ENCODE measurements around the gene LYL1. TPM values are rescaled to one million over a fixed set of nuclear protein-coding genes. Genes with fewer than 3 reads are reported as not detected.

The LYL1 gene
- total and polyA plus RNA-seq, 9 of the 15 experiments (the other 6 are each of a cell fraction or from before 2014, with no cell fraction given): 1.3 to 266 (median 34.0) TPM

DNA sequence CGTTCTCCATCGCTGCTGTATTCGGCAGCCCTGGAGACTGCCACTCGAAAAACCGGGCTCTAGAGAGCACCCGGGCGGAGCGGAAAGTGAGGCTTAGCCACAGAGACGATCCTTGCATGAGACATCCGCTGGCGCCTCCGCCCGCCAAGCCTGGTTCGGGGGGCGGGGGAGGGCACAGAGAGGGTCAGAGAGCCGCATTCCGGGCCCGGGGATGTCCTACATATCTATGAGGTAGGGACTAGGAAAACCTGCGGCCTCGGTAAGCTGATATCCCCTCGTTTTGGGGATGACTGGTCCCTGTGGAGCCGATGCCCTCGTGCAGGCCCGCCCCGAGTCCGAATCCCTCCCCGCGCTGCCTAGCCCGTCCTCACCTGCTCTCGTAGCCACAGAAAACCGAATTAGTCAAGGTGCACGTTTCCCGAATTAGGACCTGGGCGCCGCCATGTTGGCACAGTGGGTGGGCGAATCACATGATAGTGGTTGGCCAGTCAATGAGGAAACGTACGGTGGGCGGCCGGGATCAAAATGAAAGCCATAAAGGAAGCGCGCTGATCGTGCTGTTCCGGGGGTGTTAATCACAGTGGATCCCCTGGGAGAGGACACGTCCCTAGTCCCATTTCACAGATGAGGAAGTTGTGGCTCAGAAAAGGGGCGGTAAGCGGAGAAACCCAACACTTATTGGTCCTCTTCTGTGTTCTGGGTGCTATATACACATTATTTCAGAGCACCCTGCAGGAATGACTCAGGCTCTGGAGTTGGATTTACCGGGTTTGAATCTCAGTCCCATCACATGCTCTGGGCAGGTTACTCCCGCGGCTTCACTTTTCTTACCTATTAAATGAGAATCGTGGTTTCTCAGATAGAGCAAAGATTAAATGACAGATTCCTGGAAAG is 13.9 kb upstream of the LYL1 start, which contains the start of gene TRMT1 (continued):
- TF ChIP-seq, protein P1, sequence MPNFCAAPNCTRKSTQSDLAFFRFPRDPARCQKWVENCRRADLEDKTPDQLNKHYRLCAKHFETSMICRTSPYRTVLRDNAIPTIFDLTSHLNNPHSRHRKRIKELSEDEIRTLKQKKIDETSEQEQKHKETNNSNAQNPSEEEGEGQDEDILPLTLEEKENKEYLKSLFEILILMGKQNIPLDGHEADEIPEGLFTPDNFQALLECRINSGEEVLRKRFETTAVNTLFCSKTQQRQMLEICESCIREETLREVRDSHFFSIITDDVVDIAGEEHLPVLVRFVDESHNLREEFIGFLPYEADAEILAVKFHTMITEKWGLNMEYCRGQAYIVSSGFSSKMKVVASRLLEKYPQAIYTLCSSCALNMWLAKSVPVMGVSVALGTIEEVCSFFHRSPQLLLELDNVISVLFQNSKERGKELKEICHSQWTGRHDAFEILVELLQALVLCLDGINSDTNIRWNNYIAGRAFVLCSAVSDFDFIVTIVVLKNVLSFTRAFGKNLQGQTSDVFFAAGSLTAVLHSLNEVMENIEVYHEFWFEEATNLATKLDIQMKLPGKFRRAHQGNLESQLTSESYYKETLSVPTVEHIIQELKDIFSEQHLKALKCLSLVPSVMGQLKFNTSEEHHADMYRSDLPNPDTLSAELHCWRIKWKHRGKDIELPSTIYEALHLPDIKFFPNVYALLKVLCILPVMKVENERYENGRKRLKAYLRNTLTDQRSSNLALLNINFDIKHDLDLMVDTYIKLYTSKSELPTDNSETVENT (CRISPR knock-in tag; IDR thresholded peaks at IDR 0.05): no peak
- TF ChIP-seq BRD9 (IDR thresholded peaks at IDR 0.05; ENCODE audit: low read depth, partially characterized antibody) (peak; percentile 66), MXI1 (IDR thresholded peaks at IDR 0.05; ENCODE audit: low read depth, low read length) (peak; percentile 99), RAD51 (IDR thresholded peaks at IDR 0.05; ENCODE audit: borderline replicate concordance, low read depth) (peak; percentile 93), SIN3A (IDR thresholded peaks at IDR 0.05; ENCODE audit: borderline replicate concordance in 2 of 2, control insufficient read depth in 1 of 2, low read depth in 2 of 2, low read length in 2 of 2) (peak; percentile 100), NFATC3 (IDR thresholded peaks at IDR 0.05) (peak; percentile 50; the same call in 1 of the 2 replicates), PPARD (CRISPR knock-in tag; IDR thresholded peaks at IDR 0.05) (no peak), FUS (optimal IDR thresholded peaks at IDR 0.05; ENCODE audit: low read depth, low read length) (no peak), CSDE1 (IDR thresholded peaks at IDR 0.05) (no peak), EHMT2 (IDR thresholded peaks at IDR 0.05) (no peak), ZNF436 (CRISPR knock-in tag; IDR thresholded peaks at IDR 0.05) (peak; percentile 20; the same call in 1 of the 2 replicates), DMBX1 (CRISPR knock-in tag; IDR thresholded peaks at IDR 0.05; ENCODE audit: borderline replicate concordance) (no peak), ADNP (tag; IDR thresholded peaks at IDR 0.05) (peak; percentile 97), HNRNPUL1 (IDR thresholded peaks at IDR 0.05; ENCODE audit: low read length) (0 out of 2 replicates have a peak, but pooled peaks have one; percentile 28), SAFB (IDR thresholded peaks at IDR 0.05; ENCODE audit: borderline replicate concordance, low read depth, low read length) (no peak)
- TF ChIP-seq, protein P2, sequence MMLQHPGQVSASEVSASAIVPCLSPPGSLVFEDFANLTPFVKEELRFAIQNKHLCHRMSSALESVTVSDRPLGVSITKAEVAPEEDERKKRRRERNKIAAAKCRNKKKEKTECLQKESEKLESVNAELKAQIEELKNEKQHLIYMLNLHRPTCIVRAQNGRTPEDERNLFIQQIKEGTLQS (IDR thresholded peaks at IDR 0.05): peak; percentile 59; the same call in 1 of the 2 replicates
- TF ChIP-seq, protein P2 (CRISPR knock-in tag; conservative IDR thresholded peaks at IDR 0.05): no peak
- TF ChIP-seq, protein P3, sequence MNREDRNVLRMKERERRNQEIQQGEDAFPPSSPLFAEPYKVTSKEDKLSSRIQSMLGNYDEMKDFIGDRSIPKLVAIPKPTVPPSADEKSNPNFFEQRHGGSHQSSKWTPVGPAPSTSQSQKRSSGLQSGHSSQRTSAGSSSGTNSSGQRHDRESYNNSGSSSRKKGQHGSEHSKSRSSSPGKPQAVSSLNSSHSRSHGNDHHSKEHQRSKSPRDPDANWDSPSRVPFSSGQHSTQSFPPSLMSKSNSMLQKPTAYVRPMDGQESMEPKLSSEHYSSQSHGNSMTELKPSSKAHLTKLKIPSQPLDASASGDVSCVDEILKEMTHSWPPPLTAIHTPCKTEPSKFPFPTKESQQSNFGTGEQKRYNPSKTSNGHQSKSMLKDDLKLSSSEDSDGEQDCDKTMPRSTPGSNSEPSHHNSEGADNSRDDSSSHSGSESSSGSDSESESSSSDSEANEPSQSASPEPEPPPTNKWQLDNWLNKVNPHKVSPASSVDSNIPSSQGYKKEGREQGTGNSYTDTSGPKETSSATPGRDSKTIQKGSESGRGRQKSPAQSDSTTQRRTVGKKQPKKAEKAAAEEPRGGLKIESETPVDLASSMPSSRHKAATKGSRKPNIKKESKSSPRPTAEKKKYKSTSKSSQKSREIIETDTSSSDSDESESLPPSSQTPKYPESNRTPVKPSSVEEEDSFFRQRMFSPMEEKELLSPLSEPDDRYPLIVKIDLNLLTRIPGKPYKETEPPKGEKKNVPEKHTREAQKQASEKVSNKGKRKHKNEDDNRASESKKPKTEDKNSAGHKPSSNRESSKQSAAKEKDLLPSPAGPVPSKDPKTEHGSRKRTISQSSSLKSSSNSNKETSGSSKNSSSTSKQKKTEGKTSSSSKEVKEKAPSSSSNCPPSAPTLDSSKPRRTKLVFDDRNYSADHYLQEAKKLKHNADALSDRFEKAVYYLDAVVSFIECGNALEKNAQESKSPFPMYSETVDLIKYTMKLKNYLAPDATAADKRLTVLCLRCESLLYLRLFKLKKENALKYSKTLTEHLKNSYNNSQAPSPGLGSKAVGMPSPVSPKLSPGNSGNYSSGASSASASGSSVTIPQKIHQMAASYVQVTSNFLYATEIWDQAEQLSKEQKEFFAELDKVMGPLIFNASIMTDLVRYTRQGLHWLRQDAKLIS (CRISPR knock-in tag; IDR thresholded peaks at IDR 0.05): no peak; the same call in 1 of the 2 replicates
- TF ChIP-seq, protein P4, sequence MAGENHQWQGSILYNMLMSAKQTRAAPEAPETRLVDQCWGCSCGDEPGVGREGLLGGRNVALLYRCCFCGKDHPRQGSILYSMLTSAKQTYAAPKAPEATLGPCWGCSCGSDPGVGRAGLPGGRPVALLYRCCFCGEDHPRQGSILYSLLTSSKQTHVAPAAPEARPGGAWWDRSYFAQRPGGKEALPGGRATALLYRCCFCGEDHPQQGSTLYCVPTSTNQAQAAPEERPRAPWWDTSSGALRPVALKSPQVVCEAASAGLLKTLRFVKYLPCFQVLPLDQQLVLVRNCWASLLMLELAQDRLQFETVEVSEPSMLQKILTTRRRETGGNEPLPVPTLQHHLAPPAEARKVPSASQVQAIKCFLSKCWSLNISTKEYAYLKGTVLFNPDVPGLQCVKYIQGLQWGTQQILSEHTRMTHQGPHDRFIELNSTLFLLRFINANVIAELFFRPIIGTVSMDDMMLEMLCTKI (IDR thresholded peaks at IDR 0.05; ENCODE audit: partially characterized antibody): no peak

Measured in K562 (cell line).